ENCODE measurements around the gene SORBS2. TPM values are rescaled to one million over a fixed set of nuclear protein-coding genes. Genes with fewer than 3 reads are reported as not detected.

SORBS2 gene
- total RNA-seq, 1 experiment from 2014 or later = 44.5 TPM

GRCh38 chr4:185772391-185773093 is 39.5 kb downstream of the SORBS2 start (continued):
- TF ChIP-seq AFF4 (CRISPR knock-in tag; IDR thresholded peaks at IDR 0.05; ENCODE audit: borderline replicate concordance) (no peak), ATF3 (CRISPR knock-in tag; conservative IDR thresholded peaks at IDR 0.05) (no peak), NFE2L1 (CRISPR knock-in tag; IDR thresholded peaks at IDR 0.05) (no peak)

- Mint-ChIP-seq H3K27me3 (ENCODE audit: low read depth) (no peaks in the 10 kb centered on the region), H3K9me3 (peaks cover 7% of the 10 kb centered on the region), H3K27ac (peak overlapping the region; percentile 61; the same call in 1 of the 2 replicates), H3K4me1 (peaks cover 46% of the 10 kb centered on the region), H3K36me3 (peaks cover 23% of the 10 kb centered on the region), H3K4me3 (peak overlapping the region; percentile 75; the same call in 1 of the 2 replicates)
- ChIA-PET CTCF (interaction anchor here (1.5 kb wide), 1 partner anchor 250 kb away, joined by 5 read pairs; no protein-coding TSS in a partner anchor), POLR2A (interaction anchor here (0.8 kb wide), 1 partner anchor 76 kb away, joined by 3 read pairs; no protein-coding TSS in a partner anchor)
- DNase-seq (ENCODE audit: low spot score) = no peak
- no peak for ATAC-seq
- TF ChIP-seq CDX4 (CRISPR knock-in tag; IDR thresholded peaks at IDR 0.05; ENCODE audit: borderline replicate concordance) (no peak), ZNF416 (CRISPR knock-in tag; IDR thresholded peaks at IDR 0.05) (no peak), NFE2L1 (CRISPR knock-in tag; IDR thresholded peaks at IDR 0.05) (no peak), MYBL2 (CRISPR knock-in tag; IDR thresholded peaks at IDR 0.05) (no peak), ELF4 (CRISPR knock-in tag; IDR thresholded peaks at IDR 0.05; ENCODE audit: low read depth) (no peak), RELA (CRISPR knock-in tag; IDR thresholded peaks at IDR 0.05; ENCODE audit: borderline replicate concordance) (no peak), STAT6 (CRISPR knock-in tag; conservative IDR thresholded peaks at IDR 0.05; ENCODE audit: low read depth) (no peak), USF2 (CRISPR knock-in tag; IDR thresholded peaks at IDR 0.05) (no peak), AR (CRISPR knock-in tag; IDR thresholded peaks at IDR 0.05) (no peak), PRDM15 (CRISPR knock-in tag; IDR thresholded peaks at IDR 0.05) (no peak), TEAD1 (CRISPR knock-in tag; IDR thresholded peaks at IDR 0.05) (no peak)
These were observed 40.1 kb downstream of the SORBS2 start for GRCh38 chr4:185771711-185772390.

All from WTC11 (cell line).